GM19043 (cell line): Measurements from ENCODE around the gene TTLL10.

Experiments used
- ATAC-seq: cut with Tn5 transposase; IDR thresholded peaks from one replicate; pipeline ENCODE4 v1.9.1; 2021; ENCODE audit warnings: low read depth; ENCODE audit not compliant: unreplicated experiment

The TTLL10 gene

DNA sequence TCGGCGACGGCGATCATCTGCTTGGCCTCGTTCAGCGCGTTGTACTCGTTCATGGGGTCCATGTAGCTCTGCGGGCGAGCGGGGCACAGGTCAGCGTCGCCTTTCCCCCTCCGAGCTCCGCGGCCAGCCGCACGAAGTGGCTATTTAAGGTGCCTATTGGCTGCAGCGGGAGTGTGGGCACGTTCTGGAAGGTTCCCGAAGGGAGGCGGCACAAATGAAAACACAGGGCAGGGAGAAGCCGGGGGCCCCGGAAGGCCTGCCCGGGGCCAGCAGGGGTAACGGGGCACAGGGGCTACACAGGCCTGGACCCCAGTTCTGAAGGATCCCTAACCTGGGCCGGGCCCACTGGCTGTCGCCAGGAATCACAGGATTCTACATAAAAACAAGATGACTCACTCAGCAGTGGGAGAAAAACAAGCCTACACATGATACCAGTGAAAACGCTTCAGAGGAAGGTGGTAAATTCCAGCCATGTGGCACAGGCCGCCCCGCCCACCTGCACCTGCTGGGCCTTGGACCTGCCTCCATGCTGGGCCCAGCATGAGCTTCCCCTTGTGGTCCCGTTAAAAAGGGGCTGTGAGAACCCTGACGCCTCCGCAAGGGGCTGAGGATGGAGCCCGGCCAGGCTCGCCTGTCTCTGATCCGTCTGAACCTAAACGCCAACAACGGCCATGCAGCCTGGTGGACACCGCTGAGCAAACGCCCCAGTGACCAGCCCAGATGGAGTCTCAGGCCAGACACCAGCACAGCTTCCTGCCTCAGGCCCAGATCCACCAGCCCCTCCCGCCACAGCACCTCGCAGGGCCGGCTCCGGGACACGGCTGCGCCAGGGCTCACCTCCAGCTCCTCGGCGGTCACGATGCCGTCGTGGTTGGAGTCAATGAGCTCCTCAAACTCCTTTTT lies 44.2 kb downstream of the TTLL10 start:
- ATAC-seq = no peak

DNA sequence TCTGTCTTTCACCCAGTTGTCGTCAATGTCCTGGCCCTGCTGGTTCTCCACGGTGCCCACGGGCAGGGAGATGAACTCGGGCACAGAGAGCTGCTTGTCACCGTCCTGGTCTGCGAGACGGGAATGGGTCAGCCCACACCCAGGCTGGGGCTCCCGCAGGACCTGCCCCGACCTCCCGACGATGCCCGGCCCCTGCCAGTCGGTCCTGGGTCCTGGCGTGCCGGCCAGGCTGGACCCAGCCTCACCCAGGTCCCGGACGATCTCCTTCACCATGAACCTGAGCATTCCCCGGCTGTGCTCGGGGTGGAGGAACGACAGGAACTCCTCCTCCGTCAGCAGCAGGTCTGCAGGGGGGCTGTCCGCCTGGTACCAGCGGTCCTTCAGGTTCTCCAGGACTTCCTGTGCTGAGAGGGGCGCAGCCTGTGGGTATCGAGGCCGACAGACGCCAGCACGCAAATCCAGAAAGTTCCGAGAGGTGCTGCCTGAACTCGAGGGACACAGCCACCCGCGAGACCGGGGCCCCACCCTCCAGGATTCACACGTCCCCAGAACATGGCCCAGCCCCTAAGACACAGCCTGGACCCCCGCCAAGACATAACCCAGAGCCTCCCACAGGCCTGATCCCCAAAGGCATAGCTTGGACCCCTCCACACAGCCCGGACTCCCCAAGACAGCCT lies 45.0 kb downstream of the TTLL10 start:
- no peak for ATAC-seq

DNA sequence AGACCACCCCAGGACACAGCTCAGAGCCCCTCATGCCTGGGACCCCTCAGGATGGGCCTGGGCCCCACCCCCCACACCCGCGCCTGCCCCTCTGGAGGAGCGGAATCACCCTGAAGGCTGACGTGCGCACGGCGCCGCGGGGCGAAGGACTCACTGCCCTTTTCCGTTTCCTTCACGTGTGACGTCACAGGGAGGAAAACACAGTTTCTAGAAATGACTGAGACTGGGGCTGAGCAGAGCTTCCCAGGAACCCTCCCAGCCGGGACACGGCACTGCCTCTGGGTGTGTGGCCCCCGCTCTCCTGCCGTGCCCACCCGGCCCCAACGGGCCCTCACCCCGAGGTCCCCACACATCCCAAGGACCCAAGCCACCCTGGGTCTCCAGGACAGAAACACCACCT lies 45.7 kb downstream of the TTLL10 start:
- no peak for ATAC-seq

DNA sequence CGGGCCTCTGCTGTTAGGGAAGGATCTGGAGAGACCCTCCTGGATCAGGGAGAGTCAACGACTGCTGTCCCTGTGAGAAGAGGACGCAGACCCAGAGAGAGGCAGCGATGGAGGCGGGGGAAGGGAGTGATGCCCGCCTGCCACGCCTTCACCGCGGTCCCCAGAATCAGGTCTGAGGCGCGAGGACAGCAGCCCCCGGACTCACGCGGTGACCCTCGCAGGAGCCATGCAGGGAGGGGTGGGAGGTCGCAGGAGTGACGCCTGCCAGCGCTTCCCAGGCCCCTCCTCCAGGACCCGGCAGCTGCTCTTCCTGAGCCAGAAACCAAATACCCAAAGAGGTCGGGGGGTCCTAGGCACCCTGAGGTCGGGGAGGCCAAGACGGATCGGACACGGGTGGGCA lies 46.5 kb downstream of the TTLL10 start:
- no peak for ATAC-seq

GRCh38 chr1:1221887-1222574 lies 48.4 kb downstream of the TTLL10 start:
- no peak for ATAC-seq

DNA sequence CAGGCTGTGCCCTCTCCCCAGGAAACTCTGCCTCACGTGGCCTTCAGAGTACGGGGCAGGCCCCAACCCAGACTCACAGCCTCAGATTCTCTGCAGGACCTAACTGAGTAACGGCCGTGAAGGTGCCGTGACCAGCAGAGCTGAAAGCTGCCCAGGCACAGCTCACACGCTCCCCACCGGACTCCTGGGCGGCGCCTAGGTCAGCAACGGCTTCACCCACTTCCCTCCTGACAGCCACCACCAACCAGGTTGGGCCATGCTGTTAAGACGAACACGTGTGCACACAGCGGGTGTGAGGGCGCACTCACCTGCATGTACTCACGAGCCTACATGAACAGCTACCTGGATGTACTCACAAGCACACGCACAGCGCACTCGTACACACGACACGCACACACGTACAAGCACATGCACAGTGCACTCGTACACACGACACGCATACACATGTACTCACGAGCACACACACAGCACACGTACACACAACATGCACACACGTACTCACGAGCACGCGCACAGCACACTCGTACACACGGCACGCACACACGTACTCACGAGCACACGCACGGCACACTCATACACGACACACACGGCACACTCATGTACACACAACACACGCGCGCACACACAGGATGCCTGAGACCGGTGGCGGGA lies 49.0 kb downstream of the TTLL10 start:
- ATAC-seq = no peak

DNA sequence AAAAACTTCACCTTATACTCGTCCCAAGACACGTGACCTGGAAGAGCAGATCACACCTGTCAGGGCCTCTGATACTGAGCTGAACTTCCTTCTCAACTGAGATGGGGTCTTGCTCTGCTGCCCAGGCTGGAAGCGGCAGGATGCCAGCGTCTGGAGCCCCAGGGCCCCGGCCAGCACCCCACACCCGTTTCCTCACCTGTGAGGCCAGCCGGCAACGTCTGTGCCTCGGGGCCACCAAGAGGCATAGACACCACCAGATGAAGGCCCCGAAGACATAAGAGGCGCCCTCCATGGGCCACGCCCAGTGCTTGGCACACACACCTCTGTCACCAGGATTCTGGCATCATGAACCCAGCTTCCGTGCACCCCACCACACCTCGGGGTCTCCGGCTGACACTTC lies 49.6 kb downstream of the TTLL10 start:
- no peak for ATAC-seq

- ATAC-seq = no peak
Measured at GRCh38 chr1:1223891-1224290, 50.2 kb downstream of the TTLL10 start.

DNA sequence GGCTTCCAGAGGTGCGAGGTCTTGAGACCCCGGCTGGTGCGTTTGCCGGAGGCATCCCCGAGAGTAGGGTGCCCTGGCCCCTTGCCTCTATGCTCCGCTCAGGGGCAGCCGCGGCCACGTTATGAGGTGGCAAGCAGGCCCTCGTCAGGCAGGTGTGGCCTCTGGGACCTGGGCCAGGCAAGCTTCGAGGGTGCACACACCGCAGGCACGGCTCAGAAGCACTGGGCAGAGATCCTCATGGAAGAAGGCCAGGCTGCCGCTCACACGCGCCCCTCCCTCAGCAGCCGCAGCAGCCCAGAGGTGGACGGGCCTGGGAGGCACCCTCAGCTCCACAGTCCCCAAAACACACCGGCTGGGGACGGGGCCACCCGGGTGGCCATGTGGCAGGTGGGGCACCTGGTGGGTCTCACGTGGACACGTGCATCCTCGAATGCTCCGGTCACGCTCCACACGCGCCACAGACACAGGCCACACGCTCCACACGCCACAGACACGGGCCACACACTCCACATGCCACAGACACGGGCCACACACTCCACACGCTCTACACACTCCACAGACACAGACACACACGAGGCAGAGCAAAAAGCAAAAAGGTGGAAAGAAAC lies 51.7 kb downstream of the TTLL10 start:
- no peak for ATAC-seq

- no peak for ATAC-seq
Measured at GRCh38 chr1:1225913-1226312, 52.2 kb downstream of the TTLL10 start.

DNA sequence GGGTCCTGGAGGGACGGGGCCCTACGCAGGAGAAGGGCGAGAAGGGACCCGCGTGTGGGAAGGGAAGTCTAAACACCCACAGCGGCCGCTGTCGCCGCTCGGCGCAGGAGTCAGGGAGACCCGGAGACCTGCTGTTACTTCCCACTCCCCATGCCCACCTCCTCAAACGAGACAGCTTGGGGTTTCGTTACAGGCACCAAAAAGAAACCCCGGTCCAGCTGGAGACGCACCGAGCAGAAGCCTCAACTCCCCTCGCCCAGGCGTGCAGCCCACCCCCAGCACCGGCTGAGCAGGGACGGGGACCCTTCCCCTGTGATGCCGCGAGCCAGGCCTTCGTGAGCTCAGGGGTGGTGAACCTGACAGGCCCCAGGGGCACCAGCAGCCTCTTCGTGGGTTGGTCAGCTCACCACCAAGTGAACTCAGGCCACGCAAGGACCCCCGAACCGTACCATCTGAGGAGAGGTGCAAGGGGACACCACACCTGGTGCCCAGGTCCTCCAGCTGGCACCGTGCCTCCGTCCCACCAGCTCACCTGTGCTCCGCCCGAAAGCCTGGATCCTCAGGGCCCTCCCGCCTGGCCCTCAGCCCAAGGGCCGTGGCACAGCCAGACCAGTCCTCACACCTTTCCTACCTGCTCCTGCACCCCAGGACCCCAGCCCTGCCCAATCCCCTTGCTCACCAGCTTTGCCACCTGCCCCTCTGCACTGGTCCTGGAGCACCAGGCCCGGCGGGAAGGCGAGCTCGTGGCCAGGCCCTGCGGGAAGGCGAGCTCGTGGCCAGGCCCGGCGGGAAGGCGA lies 53.1 kb downstream of the TTLL10 start:
- ATAC-seq = no peak

DNA sequence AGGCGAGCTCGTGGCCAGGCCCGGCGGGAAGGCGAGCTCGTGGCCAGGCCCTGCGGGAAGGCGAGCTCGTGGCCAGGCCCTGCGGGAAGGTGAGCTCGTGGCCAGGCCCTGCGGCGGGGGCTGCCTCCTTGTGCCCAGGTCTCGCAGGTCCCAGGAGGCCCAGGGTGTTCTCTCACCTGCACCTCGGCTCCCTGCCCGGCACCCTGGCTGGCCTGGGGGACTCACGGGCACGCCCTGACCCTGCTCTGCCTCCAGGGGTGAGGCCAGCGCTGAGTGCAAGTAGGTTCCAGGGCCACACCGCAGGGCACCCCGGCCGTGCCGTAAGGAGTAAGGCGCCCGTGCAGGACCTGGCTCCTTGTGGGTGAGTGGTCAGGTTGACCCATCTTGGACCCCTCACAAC lies 53.7 kb downstream of the TTLL10 start:
- ATAC-seq = no peak

DNA sequence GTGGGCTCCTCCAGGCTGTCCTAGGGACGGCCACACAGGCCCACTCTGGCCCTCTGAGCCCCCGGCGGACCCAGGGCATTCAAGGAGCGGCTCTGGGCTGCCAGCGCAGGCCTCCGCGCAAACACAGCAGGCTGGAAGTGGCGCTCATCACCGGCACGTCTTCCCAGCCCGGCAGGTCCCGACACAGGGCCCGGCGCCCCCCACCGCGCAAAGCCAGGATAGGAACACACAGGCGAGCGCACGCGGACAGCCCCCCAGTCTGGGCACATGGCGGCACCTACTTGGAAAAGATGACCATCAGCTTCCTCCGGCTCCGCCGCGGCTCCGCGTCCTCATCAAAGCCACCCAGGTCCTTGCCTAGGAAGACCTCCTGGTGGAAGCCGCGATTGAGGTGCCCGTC lies 54.5 kb downstream of the TTLL10 start:
- no peak for ATAC-seq

GRCh38 chr1:1228596-1229321 lies 55.1 kb downstream of the TTLL10 start:
- ATAC-seq = no peak

- no peak for ATAC-seq
Measured at GRCh38 chr1:1229770-1230169, 56.1 kb downstream of the TTLL10 start.

GRCh38 chr1:1230656-1231399 lies 57.1 kb downstream of the TTLL10 start:
- no peak for ATAC-seq

- peak; percentile 93 for ATAC-seq
Measured at GRCh38 chr1:1231400-1232207, 57.9 kb downstream of the TTLL10 start, which contains the start of gene SDF4. TSS of gene SDF4 (minus strand) at chr1:1232001. CDS start at chr1:1228772, 3,229 bp downstream.
